GM19324 (cell line): ENCODE results near the gene MYH13.

Experiments
- ATAC-seq: cut with Tn5 transposase; IDR thresholded peaks from one replicate; pipeline ENCODE4 v1.9.1; 2021; ENCODE audit warnings: mild to moderate bottlenecking, moderate library complexity; ENCODE audit not compliant: unreplicated experiment, low FRiP score

The MYH13 gene

GRCh38 chr17:10372906-10373305 lies at the start of gene MYH13:
TSS of gene MYH13 (minus strand) at chr17:10373006. CDS start at chr17:10364530, 8,476 bp downstream.
- no peak for ATAC-seq

- no peak for ATAC-seq
These were observed 49.2 kb upstream of the MYH13 start, which contains the start of gene MYH8 for GRCh38 chr17:10421900-10422542. TSS of gene MYH8 (minus strand) at chr17:10421950. CDS start at chr17:10420227, 1,723 bp downstream.

GRCh38 chr17:10421211-10421610 lies 48.4 kb upstream of the MYH13 start:
- no peak for ATAC-seq

- ATAC-seq: no peak
These were observed 48.0 kb upstream of the MYH13 start for GRCh38 chr17:10420811-10421210.

- no peak for ATAC-seq
These were observed 44.6 kb upstream of the MYH13 start for GRCh38 chr17:10417431-10417830.

- ATAC-seq: no peak
These were observed 42.4 kb upstream of the MYH13 start for GRCh38 chr17:10415161-10415560.

- ATAC-seq: no peak
These were observed 30.8 kb upstream of the MYH13 start for GRCh38 chr17:10403589-10403988.

- ATAC-seq: no peak
These were observed 25.5 kb upstream of the MYH13 start for GRCh38 chr17:10398352-10398751.

- ATAC-seq: no peak
These were observed 23.8 kb upstream of the MYH13 start for GRCh38 chr17:10396524-10397163.

- no peak for ATAC-seq
These were observed 21.5 kb upstream of the MYH13 start for GRCh38 chr17:10394201-10394887.

GRCh38 chr17:10392880-10393279 lies 20.1 kb upstream of the MYH13 start:
- no peak for ATAC-seq

GRCh38 chr17:10385871-10386270 lies 13.1 kb upstream of the MYH13 start:
- ATAC-seq: no peak

GRCh38 chr17:10384175-10384574 lies 11.4 kb upstream of the MYH13 start:
- no peak for ATAC-seq

- no peak for ATAC-seq
These were observed 8.0 kb upstream of the MYH13 start for GRCh38 chr17:10380631-10381408.

GRCh38 chr17:10370016-10370608 lies 2.7 kb downstream of the MYH13 start:
- no peak for ATAC-seq

- no peak for ATAC-seq
These were observed 3.6 kb downstream of the MYH13 start for GRCh38 chr17:10369239-10369638.

- ATAC-seq: no peak
These were observed 4.2 kb downstream of the MYH13 start for GRCh38 chr17:10368561-10368960.

- ATAC-seq: no peak
These were observed 12.2 kb downstream of the MYH13 start for GRCh38 chr17:10360578-10360977.

GRCh38 chr17:10357768-10358167 lies 15.0 kb downstream of the MYH13 start:
- no peak for ATAC-seq

- no peak for ATAC-seq
These were observed 18.2 kb downstream of the MYH13 start for GRCh38 chr17:10354651-10355050.
